Loucy (cell line): ENCODE data around the gene FBRS.

Experiments used
- H2AFZ ChIP-seq: fragments of 200-600 bp; sonication (generic); 2 replicates; pipeline ENCODE4 v1.6.0; 2016; ENCODE audit warnings: antibody characterized with exemption, mild to moderate bottlenecking, low read length, moderate library complexity
- H3F3A ChIP-seq: fragments of 200-600 bp; 2 replicates; pipeline ENCODE4 v1.6.0; 2016; ENCODE audit warnings: antibody characterized with exemption, low read depth, mild to moderate bottlenecking
- H3K27me3 ChIP-seq: fragments of 200-600 bp; sonication (generic); 2 replicates; pipeline ENCODE4 v1.6.1; 2014; ENCODE audit warnings: low read length, mild to moderate bottlenecking; ENCODE audit not compliant: insufficient read depth, poor library complexity, severe bottlenecking
- H3K36me3 ChIP-seq: fragments of 200-600 bp; sonication (generic); 2 replicates; pipeline ENCODE4 v1.6.1; 2016; ENCODE audit warnings: low read length; ENCODE audit not compliant: insufficient read depth
- H3K4me1 ChIP-seq: fragments of 200-600 bp; sonication (generic); 2 replicates; pipeline ENCODE4 v1.5.1; 2014; ENCODE audit warnings: low read length, mild to moderate bottlenecking; ENCODE audit not compliant: insufficient read depth, poor library complexity, severe bottlenecking
- H3K4me2 ChIP-seq: fragments of 200-600 bp; sonication (generic); 2 replicates; pipeline ENCODE4 v1.6.0; 2014; ENCODE audit warnings: antibody characterized with exemption, low read length, low read depth, mild to moderate bottlenecking; ENCODE audit not compliant: poor library complexity, severe bottlenecking
- H3K4me3 ChIP-seq: fragments of 200-600 bp; sonication (generic); 2 replicates; pipeline ENCODE4 v1.5.1; 2014; ENCODE audit warnings: low read length, mild to moderate bottlenecking, mixed read lengths; ENCODE audit not compliant: poor library complexity, severe bottlenecking
- H3K79me2 ChIP-seq: fragments of 200-600 bp; sonication (generic); 2 replicates; pipeline ENCODE4 v1.6.1; 2014; ENCODE audit warnings: low read length; ENCODE audit not compliant: insufficient read depth
- H3K9ac ChIP-seq: fragments of 200-600 bp; sonication (generic); 2 replicates; pipeline ENCODE4 v1.6.0; 2014; ENCODE audit warnings: mild to moderate bottlenecking, low read depth, low read length, moderate library complexity; ENCODE audit not compliant: poor library complexity, severe bottlenecking
- H3K9me2 ChIP-seq: fragments of 200-600 bp; sonication (generic); replicated peaks from 2 replicates; pipeline ENCODE4 v1.6.1; 2016; ENCODE audit warnings: low read depth, low read length, mixed read lengths
- H3K9me3 ChIP-seq: fragments of 200-600 bp; sonication (generic); 2 replicates; pipeline ENCODE4 v1.6.1; 2014; ENCODE audit warnings: mild to moderate bottlenecking, antibody characterized with exemption, low read length, low read depth; ENCODE audit not compliant: insufficient read depth
- H4K20me1 ChIP-seq: fragments of 200-600 bp; sonication (generic); 2 replicates; pipeline ENCODE4 v1.6.0; 2014; ENCODE audit warnings: antibody characterized with exemption, low read length, mild to moderate bottlenecking; ENCODE audit not compliant: insufficient read depth, poor library complexity, severe bottlenecking
- CTCF ChIP-seq: fragments of 200-600 bp; sonication (generic); conservative IDR thresholded peaks from 2 replicates; pipeline ENCODE4 v1.5.1; 2014; ENCODE audit warnings: mild to moderate bottlenecking, antibody characterized with exemption, low read length
- EZH2phosphoT487 ChIP-seq: fragments of 200-600 bp; IDR thresholded peaks from 2 replicates; pipeline ENCODE4 v1.6.1; 2018; ENCODE audit warnings: antibody characterized with exemption, mild to moderate bottlenecking, moderate library complexity, borderline replicate concordance

FBRS gene

GRCh38 chr16:30697264-30698138, 39.3 kb downstream of the FBRS start:
- peak overlapping the region; percentile 100 for H3K9ac ChIP-seq
- TF ChIP-seq CTCF: no peak
- TF ChIP-seq EZH2phosphoT487: no peak
- H3K36me3 ChIP-seq: peaks cover 21% of the 10 kb centered on the region; the same call in 1 of the 2 replicates
- peaks cover 4% of the 10 kb centered on the region for H3K27me3 ChIP-seq
- peaks cover 42% of the 10 kb centered on the region for H3K79me2 ChIP-seq
- H3K4me3 ChIP-seq: peak overlapping the region; percentile 93
- peaks cover 33% of the 10 kb centered on the region for H3K4me1 ChIP-seq
- no peaks in the 10 kb centered on the region for H3K9me2 ChIP-seq
- peak overlapping the region; percentile 56 for H2AFZ ChIP-seq
- H3K9me3 ChIP-seq: no peaks in the 10 kb centered on the region
- peak overlapping the region; percentile 71 for H3K4me2 ChIP-seq
- H3F3A ChIP-seq: peaks cover 4% of the 10 kb centered on the region
- H4K20me1 ChIP-seq: peaks cover 28% of the 10 kb centered on the region

- Histone ChIP-seq H3K4me2 (peak overlapping the region; percentile 98), H3K4me3 (peak overlapping the region; percentile 93), H3F3A (peaks cover 4% of the 10 kb centered on the region), H3K36me3 (peaks cover 25% of the 10 kb centered on the region; the same call in 1 of the 2 replicates), H3K9ac (peak overlapping the region; percentile 100), H3K4me1 (peaks cover 31% of the 10 kb centered on the region), H3K9me2 (no peaks in the 10 kb centered on the region), H2AFZ (peak overlapping the region; percentile 84), H4K20me1 (peaks cover 28% of the 10 kb centered on the region), H3K79me2 (peaks cover 46% of the 10 kb centered on the region), H3K9me3 (no peaks in the 10 kb centered on the region), H3K27me3 (peaks cover 4% of the 10 kb centered on the region)
- no peak for TF ChIP-seq EZH2phosphoT487
- no peak for TF ChIP-seq CTCF
Observed at GRCh38 chr16:30698139-30698815, 40.0 kb downstream of the FBRS start.

GRCh38 chr16:30698816-30699614, 40.8 kb downstream of the FBRS start, which contains the start of gene SRCAP:
Gene SRCAP, plus strand, starts transcription at chr16:30699171. Its CDS starts 1,654 bp downstream, at chr16:30700825.
- Histone ChIP-seq H4K20me1 (peaks cover 28% of the 10 kb centered on the region), H3K4me1 (peaks cover 28% of the 10 kb centered on the region), H3K9me3 (no peaks in the 10 kb centered on the region), H3K79me2 (peaks cover 46% of the 10 kb centered on the region), H2AFZ (peak within 1 kb of the TSS; percentile 84), H3K9me2 (no peaks in the 10 kb centered on the region), H3F3A (peaks cover 4% of the 10 kb centered on the region), H3K27me3 (peaks cover 4% of the 10 kb centered on the region), H3K4me2 (peak within 1 kb of the TSS; percentile 98), H3K36me3 (peaks cover 28% of the 10 kb centered on the region; the same call in 1 of the 2 replicates), H3K9ac (peak within 1 kb of the TSS; percentile 100), H3K4me3 (peak within 1 kb of the TSS; percentile 93)
- TF ChIP-seq CTCF: no peak
- TF ChIP-seq EZH2phosphoT487: no peak
